H9 (cell line): ENCODE measurements around the gene TRPM3. TPM values are rescaled to one million over a fixed set of nuclear protein-coding genes. Genes with fewer than 3 reads are reported as not detected.

Experiments used
- DNase-seq: peaks from one replicate; pipeline ENCODE4 v3.0.0-alpha.2; 2017
- H2AFZ ChIP-seq: one replicate; pipeline ENCODE4 v1.6.1; 2013; ENCODE audit warnings: mild to moderate bottlenecking, low read length, control low read depth, moderate library complexity
- H2AK5ac ChIP-seq: 2 replicates; pipeline ENCODE4 v1.6.1; 2013; ENCODE audit warnings: low read length, control low read depth, mixed read lengths; ENCODE audit not compliant: insufficient read length
- H2BK120ac ChIP-seq: one replicate; pipeline ENCODE4 v1.6.1; 2013; ENCODE audit warnings: low read depth, mild to moderate bottlenecking, low read length, control low read depth, inconsistent platforms; ENCODE audit not compliant: poor library complexity, severe bottlenecking
- H2BK12ac ChIP-seq: 2 replicates; pipeline ENCODE4 v1.6.1; 2013; ENCODE audit warnings: low read length, control low read depth, mixed read lengths, low read depth; ENCODE audit not compliant: insufficient read length
- H2BK15ac ChIP-seq: 2 replicates; pipeline ENCODE4 v1.6.1; 2013; ENCODE audit warnings: low read depth, low read length, control low read depth
- H2BK20ac ChIP-seq: one replicate; pipeline ENCODE4 v1.6.1; 2013; ENCODE audit warnings: low read depth, mild to moderate bottlenecking, low read length, control low read depth, inconsistent platforms; ENCODE audit not compliant: poor library complexity, severe bottlenecking
- H2BK5ac ChIP-seq: 2 replicates; pipeline ENCODE4 v1.6.1; 2013; ENCODE audit warnings: low read length, control low read depth, mixed read lengths; ENCODE audit not compliant: insufficient read length
- H3K14ac ChIP-seq: 2 replicates; pipeline ENCODE4 v1.6.1; 2013; ENCODE audit warnings: low read length, control low read depth; ENCODE audit not compliant: insufficient read depth
- H3K18ac ChIP-seq: 2 replicates; pipeline ENCODE4 v1.6.1; 2013; ENCODE audit warnings: low read depth, mild to moderate bottlenecking, mixed read lengths, low read length, control low read depth; ENCODE audit not compliant: insufficient read length
- H3K23ac ChIP-seq: 2 replicates; pipeline ENCODE4 v1.6.1; 2013; ENCODE audit warnings: low read length, control low read depth, mixed read lengths, low read depth; ENCODE audit not compliant: insufficient read length
- H3K23me2 ChIP-seq: 2 replicates; pipeline ENCODE4 v1.6.1; 2013; ENCODE audit warnings: low read depth, mild to moderate bottlenecking, mixed read lengths, low read length, control low read depth; ENCODE audit not compliant: insufficient read length, poor library complexity, severe bottlenecking
- H3K27ac ChIP-seq: 2 replicates; pipeline ENCODE4 v1.5.1; 2013; ENCODE audit warnings: low read length, control low read depth, mixed read lengths, low read depth; ENCODE audit not compliant: insufficient read length
- H3K27me3 ChIP-seq: 2 replicates; pipeline ENCODE4 v1.6.1; 2013; ENCODE audit warnings: low read length, control low read depth, inconsistent platforms; ENCODE audit not compliant: insufficient read depth
- H3K4ac ChIP-seq: 2 replicates; pipeline ENCODE4 v1.6.1; 2013; ENCODE audit warnings: low read depth, mild to moderate bottlenecking, control low read depth, inconsistent platforms, low read length, moderate library complexity
- H3K4me1 ChIP-seq: 2 replicates; pipeline ENCODE4 v1.6.1; 2013; ENCODE audit warnings: low read length, control low read depth, inconsistent platforms; ENCODE audit not compliant: insufficient read depth
- H3K4me2 ChIP-seq: 2 replicates; pipeline ENCODE4 v1.6.1; 2013; ENCODE audit warnings: low read length, control low read depth, mixed read lengths; ENCODE audit not compliant: insufficient read length, insufficient read depth
- H3K56ac ChIP-seq: 2 replicates; pipeline ENCODE4 v1.6.1; 2013; ENCODE audit warnings: low read depth, mild to moderate bottlenecking, mixed read lengths, low read length, control low read depth; ENCODE audit not compliant: insufficient read length
- H3K79me1 ChIP-seq: 2 replicates; pipeline ENCODE4 v1.6.1; 2013; ENCODE audit warnings: low read depth, mild to moderate bottlenecking, moderate library complexity, low read length, control low read depth, inconsistent platforms; ENCODE audit not compliant: insufficient read depth, poor library complexity, severe bottlenecking
- H3K79me2 ChIP-seq: 2 replicates; pipeline ENCODE4 v1.6.1; 2013; ENCODE audit warnings: low read length, control low read depth, inconsistent platforms; ENCODE audit not compliant: insufficient read depth
- H3K9ac ChIP-seq: 2 replicates; pipeline ENCODE4 v1.6.1; 2013; ENCODE audit warnings: low read length, control low read depth, mixed read lengths; ENCODE audit not compliant: insufficient read length; ENCODE audit errors: extremely low read depth
- H3K9me3 ChIP-seq: one replicate; pipeline ENCODE4 v1.6.1; 2013; ENCODE audit warnings: low read depth, low read length, inconsistent platforms; ENCODE audit not compliant: control insufficient read depth
- H3T11ph ChIP-seq: one replicate; pipeline ENCODE4 v1.6.1; 2013; ENCODE audit warnings: mild to moderate bottlenecking, low read length, control low read depth, inconsistent platforms
- H4K20me1 ChIP-seq: one replicate; pipeline ENCODE4 v1.6.1; 2013; ENCODE audit not compliant: control insufficient read depth, insufficient read length, insufficient read depth
- H4K5ac ChIP-seq: 2 replicates; pipeline ENCODE4 v1.6.1; 2013; ENCODE audit warnings: low read depth, mild to moderate bottlenecking, mixed read lengths, low read length, control low read depth; ENCODE audit not compliant: insufficient read length
- H4K8ac ChIP-seq: replicated peaks from 2 replicates; pipeline ENCODE4 v1.6.1; 2013; ENCODE audit warnings: low read length, control low read depth, mixed read lengths, low read depth; ENCODE audit not compliant: insufficient read length
- H4K91ac ChIP-seq: 2 replicates; pipeline ENCODE4 v1.6.1; 2013; ENCODE audit warnings: low read depth, mild to moderate bottlenecking, moderate library complexity, mixed read lengths, low read length, control low read depth; ENCODE audit not compliant: insufficient read length
- H3K27ac Mint-ChIP-seq, 3 experiments: 2 replicates in 2 of 3; 3 replicates in 1 of 3; pipeline ENCODE4 v1.8.0; 2020 to 2021; ENCODE audit warnings: mixed read lengths in 3 of 3, mild to moderate bottlenecking in 1 of 3, moderate library complexity in 1 of 3
- H3K27me3 Mint-ChIP-seq: 2 replicates; pipeline ENCODE4 v1.8.0; 2021; ENCODE audit warnings: low read depth, mild to moderate bottlenecking, moderate library complexity, mixed read lengths
- H3K36me3 Mint-ChIP-seq, 3 experiments: 2 replicates in 2 of 3; 3 replicates in 1 of 3; pipeline ENCODE4 v1.8.0; 2020 to 2021; ENCODE audit warnings: low read depth in 3 of 3, mixed read lengths in 3 of 3; ENCODE audit not compliant: insufficient read depth in 1 of 3
- H3K4me1 Mint-ChIP-seq, 2 experiments: 2 replicates each; pipeline ENCODE4 v1.8.0; 2020; ENCODE audit warnings: mixed read lengths in 2 of 2
- H3K4me3 Mint-ChIP-seq, 2 experiments: 2 replicates in 1 of 2; 3 replicates in 1 of 2; pipeline ENCODE4 v1.8.0; 2020 to 2021; ENCODE audit warnings: mild to moderate bottlenecking in 2 of 2, mixed read lengths in 2 of 2, moderate library complexity in 1 of 2
- H3K9me3 Mint-ChIP-seq, 2 experiments: 2 replicates in 1 of 2; 3 replicates in 1 of 2; pipeline ENCODE4 v1.8.0; 2020; ENCODE audit warnings: mild to moderate bottlenecking in 2 of 2, mixed read lengths in 2 of 2, moderate library complexity in 1 of 2
- CTCF ChIP-seq: fragments of 200-600 bp; sonication (generic); conservative IDR thresholded peaks from 3 replicates; pipeline ENCODE4 v1.8.0; 2021; ENCODE audit warnings: antibody characterized with exemption, mild to moderate bottlenecking
- WGBS: extraction: QIAGEN DNeasy Blood & Tissue Kit; methylation state at CpG from one replicate; pipeline ENCODE4 v1.1.7; 2013; ENCODE audit warnings: missing lambda C conversion rate, low lambda C conversion rate, mixed read lengths; ENCODE audit not compliant: insufficient read length; ENCODE audit errors: extremely low coverage; 5-methylcytosine and 5-hydroxymethylcytosine counted together
- total RNA-seq: library from RNA; stranded (reverse); gene quantifications from 2 replicates; pipeline ENCODE4 v1.2.1, GENCODE V29; 2021

The TRPM3 gene
- total RNA-seq, 1 experiment from 2014 or later: 10.3 TPM

- no peak overlapping the region for H3K4me3 Mint-ChIP-seq
- H2AK5ac ChIP-seq: no peak overlapping the region
- no peak overlapping the region for H2BK15ac ChIP-seq
- no peak overlapping the region for H3K27ac ChIP-seq
- H4K91ac ChIP-seq: no peak overlapping the region
- H3K9me3 Mint-ChIP-seq: no peaks in the 10 kb centered on the region
- H3K56ac ChIP-seq: no peak overlapping the region
- H3T11ph ChIP-seq: no peak overlapping the region
- H3K14ac ChIP-seq: no peak overlapping the region
- no peaks in the 10 kb centered on the region for H3K79me1 ChIP-seq
- no peaks in the 10 kb centered on the region for H4K20me1 ChIP-seq
- no peak overlapping the region for H2BK120ac ChIP-seq
- no peaks in the 10 kb centered on the region for H3K9me3 ChIP-seq
- H3K27ac Mint-ChIP-seq: no peak overlapping the region
- H4K8ac ChIP-seq: no peak overlapping the region
- H3K18ac ChIP-seq: no peak overlapping the region
- no peak for TF ChIP-seq CTCF
- H3K23ac ChIP-seq: no peak overlapping the region
- H3K4ac ChIP-seq: no peak overlapping the region
- no peak overlapping the region for H3K4me2 ChIP-seq
- no peaks in the 10 kb centered on the region for H3K4me1 ChIP-seq
- H2AFZ ChIP-seq: no peak overlapping the region
- no peak overlapping the region for H2BK12ac ChIP-seq
- no peaks in the 10 kb centered on the region for H3K27me3 ChIP-seq
- H3K79me2 ChIP-seq: no peaks in the 10 kb centered on the region
- H3K23me2 ChIP-seq: no peaks in the 10 kb centered on the region
- H2BK5ac ChIP-seq: no peak overlapping the region
- H2BK20ac ChIP-seq: no peak overlapping the region
- WGBS: no CpG with 5 or more reads among the region's 5 CpGs
- no peaks in the 10 kb centered on the region for H3K36me3 Mint-ChIP-seq
- no peak overlapping the region for H3K9ac ChIP-seq
- no peak overlapping the region for H4K5ac ChIP-seq
- H3K4me1 Mint-ChIP-seq: peaks cover 31 to 53% of the 10 kb centered on the region in 2 experiments
- no peaks in the 10 kb centered on the region; the same call in none of the 2 replicates for H3K27me3 Mint-ChIP-seq
- no peak for DNase-seq
These were observed 426.7 kb downstream of the TRPM3 start for GRCh38 chr9:70694758-70695157.
